ENCODE measurements around the gene PINLYP. TPM values are rescaled to one million over a fixed set of nuclear protein-coding genes. Genes with fewer than 3 reads are reported as not detected.
"Not testable (repeated sequence)": the region's sequence is repeated elsewhere in the genome, so short reads cannot be mapped to it uniquely, and the experiment has no call there.

PINLYP gene
- polyA plus RNA-seq, 1 donor (not counting 4 experiments of a cell fraction or from before 2014, with no cell fraction given): 16.0 TPM

- FAIRE-seq: no peak
Observed at GRCh38 chr19:43545981-43546380, 29.6 kb upstream of the PINLYP start.

GRCh38 chr19:43546581-43546980 lies 29.0 kb upstream of the PINLYP start:
- Histone ChIP-seq H3K36me3 (ENCODE audit: control insufficient read depth in 2 of 2, extremely low read depth in 1 of 2, insufficient read depth in 2 of 2, low read length in 2 of 2) (peaks cover 13 to 23% of the 10 kb centered on the region in 2 experiments), H3K9me3 (ENCODE audit: control insufficient read depth, low read depth, low read length) (no peaks in the 10 kb centered on the region)
- dilution Hi-C loops (cut with MboI; ENCODE audit: extremely low pct_ligation_motif_present, low sequenced_read_pairs): no loop called here

More at GRCh38 chr19:43545981-43546380, 29.6 kb upstream of the PINLYP start:
- Histone ChIP-seq H3K9me3 (ENCODE audit: control insufficient read depth, low read depth, low read length) (no peaks in the 10 kb centered on the region), H3K9me1 (ENCODE audit: control insufficient read depth, extremely low read depth, insufficient read depth, low read length) (no peaks in the 10 kb centered on the region), H3K4me3 (ENCODE audit: control insufficient read depth in 2 of 3, extremely low read depth in 1 of 3, insufficient read depth in 2 of 3, low read depth in 1 of 3, low read length in 3 of 3) (no peak overlapping the region), H3K36me3 (ENCODE audit: control insufficient read depth in 2 of 2, extremely low read depth in 1 of 2, insufficient read depth in 2 of 2, low read length in 2 of 2) (peaks cover 12 to 20% of the 10 kb centered on the region in 2 experiments), H3K27me3 (ENCODE audit: control insufficient read depth, extremely low read depth, insufficient read depth, low read length) (no peaks in the 10 kb centered on the region), H4K20me1 (ENCODE audit: control insufficient read depth, extremely low read depth, insufficient read depth, low read length) (no peaks in the 10 kb centered on the region), H3K4me2 (ENCODE audit: control insufficient read depth, extremely low read depth, insufficient read depth, low read depth, low read length) (no peak overlapping the region), H3K9ac (ENCODE audit: control insufficient read depth, extremely low read depth, insufficient read depth, low read length) (no peak overlapping the region), H3K27ac (ENCODE audit: control insufficient read depth, insufficient read depth, low read length) (no peak overlapping the region), H3K4me1 (ENCODE audit: control insufficient read depth, extremely low read depth, insufficient read depth, low read length) (no peaks in the 10 kb centered on the region), H2AFZ (ENCODE audit: control insufficient read depth, low read length) (no peak overlapping the region), H3K79me2 (ENCODE audit: control insufficient read depth, insufficient read depth, low read length) (no peaks in the 10 kb centered on the region)
- DNase-seq (ENCODE audit: low read depth, low spot score): no peak
- no peak for TF ChIP-seq CTCF (optimal IDR thresholded peaks at IDR 0.05 in 1 of 3, IDR thresholded peaks at IDR 0.05 in 1 of 3, conservative IDR thresholded peaks at IDR 0.05 in 1 of 3; ENCODE audit: extremely low read depth in 1 of 3, insufficient read depth in 2 of 3, low read length in 3 of 3)
- TF ChIP-seq EZH2 (IDR thresholded peaks at IDR 0.05; ENCODE audit: low read length): no peak
- dilution Hi-C loops (cut with MboI; ENCODE audit: extremely low pct_ligation_motif_present, low sequenced_read_pairs): no loop called here

GRCh38 chr19:43547926-43548325 lies 27.7 kb upstream of the PINLYP start:
- H3K9me3 ChIP-seq (ENCODE audit: control insufficient read depth, low read depth, low read length); FAIRE-seq; H3K4me1 ChIP-seq (ENCODE audit: control insufficient read depth, extremely low read depth, insufficient read depth, low read length); H3K9me1 ChIP-seq (ENCODE audit: control insufficient read depth, extremely low read depth, insufficient read depth, low read length); H3K4me2 ChIP-seq (ENCODE audit: control insufficient read depth, extremely low read depth, insufficient read depth, low read depth, low read length); H3K27ac ChIP-seq (ENCODE audit: control insufficient read depth, insufficient read depth, low read length); H3K79me2 ChIP-seq (ENCODE audit: control insufficient read depth, insufficient read depth, low read length); H4K20me1 ChIP-seq (ENCODE audit: control insufficient read depth, extremely low read depth, insufficient read depth, low read length); H3K27me3 ChIP-seq (ENCODE audit: control insufficient read depth, extremely low read depth, insufficient read depth, low read length); DNase-seq (ENCODE audit: low read depth, low spot score); dilution Hi-C loops (cut with MboI; ENCODE audit: extremely low pct_ligation_motif_present, low sequenced_read_pairs); H2AFZ ChIP-seq (ENCODE audit: control insufficient read depth, low read length); H3K9ac ChIP-seq (ENCODE audit: control insufficient read depth, extremely low read depth, insufficient read depth, low read length); H3K4me3 ChIP-seq (ENCODE audit: control insufficient read depth in 2 of 3, extremely low read depth in 1 of 3, insufficient read depth in 2 of 3, low read depth in 1 of 3, low read length in 3 of 3): not testable (repeated sequence)
- H3K36me3 ChIP-seq (ENCODE audit: control insufficient read depth in 2 of 2, extremely low read depth in 1 of 2, insufficient read depth in 2 of 2, low read length in 2 of 2): peaks cover 16 to 20% of the 10 kb centered on the region in 2 experiments

More at GRCh38 chr19:43546581-43546980, 29.0 kb upstream of the PINLYP start:
- Histone ChIP-seq H3K9me1 (ENCODE audit: control insufficient read depth, extremely low read depth, insufficient read depth, low read length) (no peaks in the 10 kb centered on the region), H3K4me3 (ENCODE audit: control insufficient read depth in 2 of 3, extremely low read depth in 1 of 3, insufficient read depth in 2 of 3, low read depth in 1 of 3, low read length in 3 of 3) (no peak overlapping the region), H4K20me1 (ENCODE audit: control insufficient read depth, extremely low read depth, insufficient read depth, low read length) (no peaks in the 10 kb centered on the region), H2AFZ (ENCODE audit: control insufficient read depth, low read length) (no peak overlapping the region), H3K27me3 (ENCODE audit: control insufficient read depth, extremely low read depth, insufficient read depth, low read length) (no peaks in the 10 kb centered on the region), H3K4me1 (ENCODE audit: control insufficient read depth, extremely low read depth, insufficient read depth, low read length) (no peaks in the 10 kb centered on the region), H3K4me2 (ENCODE audit: control insufficient read depth, extremely low read depth, insufficient read depth, low read depth, low read length) (no peak overlapping the region), H3K27ac (ENCODE audit: control insufficient read depth, insufficient read depth, low read length) (no peak overlapping the region), H3K79me2 (ENCODE audit: control insufficient read depth, insufficient read depth, low read length) (no peaks in the 10 kb centered on the region), H3K9ac (ENCODE audit: control insufficient read depth, extremely low read depth, insufficient read depth, low read length) (no peak overlapping the region)
- DNase-seq (ENCODE audit: low read depth, low spot score) (no peak), FAIRE-seq (no peak)
- TF ChIP-seq CTCF (optimal IDR thresholded peaks at IDR 0.05 in 1 of 3, IDR thresholded peaks at IDR 0.05 in 1 of 3, conservative IDR thresholded peaks at IDR 0.05 in 1 of 3; ENCODE audit: extremely low read depth in 1 of 3, insufficient read depth in 2 of 3, low read length in 3 of 3) (no peak), EZH2 (IDR thresholded peaks at IDR 0.05; ENCODE audit: low read length) (no peak)

All from keratinocyte (primary cell).